Spleen (tissue), 11 donors: ENCODE measurements around the gene SLC38A3. TPM values are rescaled to one million over a fixed set of nuclear protein-coding genes. Genes with fewer than 3 reads are reported as not detected.
A peak's percentile ranks its signal among the peaks of the same experiment; 100 is the strongest.
"Not testable (repeated sequence)": the region's sequence is repeated elsewhere in the genome, so short reads cannot be mapped to it uniquely, and the experiment has no call there.

Source experiments
- DNase-seq: peaks from one replicate; pipeline ENCODE4 v3.0.0-alpha.2; 2020
- H3K27ac ChIP-seq, 8 donors: fragments of 200-600 bp; sonication (generic) in 7 of 8; 1 replicate in 4 of 8; 2 replicates in 4 of 8; pipeline versions ENCODE4 v1.5.0 to v1.8.0; 2016 to 2021; ENCODE audit warnings: inconsistent platforms in 4 of 8, mild to moderate bottlenecking in 4 of 8, moderate library complexity in 1 of 8
- H3K27me3 ChIP-seq, 7 donors: fragments of 200-600 bp; sonication (generic) in 6 of 7; replicated peaks in 1 of 7; 1 replicate in 4 of 7; 2 replicates in 3 of 7; pipeline versions ENCODE4 v1.5.0 to v1.8.0; 2016 to 2021; ENCODE audit warnings: inconsistent platforms in 3 of 7, mild to moderate bottlenecking in 1 of 7
- H3K36me3 ChIP-seq, 6 donors: fragments of 200-600 bp; sonication (generic) in 5 of 6; 1 replicate in 4 of 6; 2 replicates in 2 of 6; pipeline versions ENCODE4 v1.5.0 to v1.8.0; 2016 to 2021; ENCODE audit warnings: inconsistent platforms in 2 of 6
- H3K4me1 ChIP-seq, 6 donors: fragments of 200-600 bp; sonication (generic) in 5 of 6; 1 replicate in 3 of 6; 2 replicates in 3 of 6; pipeline versions ENCODE4 v1.5.0 to v1.8.0; 2016 to 2021; ENCODE audit warnings: inconsistent platforms in 3 of 6
- H3K4me3 ChIP-seq, 8 donors: fragments of 200-600 bp; sonication (generic) in 7 of 8; 1 replicate in 4 of 8; 2 replicates in 4 of 8; pipeline versions ENCODE4 v1.5.0 to v1.8.0; 2016 to 2021; ENCODE audit warnings: inconsistent platforms in 4 of 8, mild to moderate bottlenecking in 4 of 8, moderate library complexity in 2 of 8
- H3K9me3 ChIP-seq, 8 donors: fragments of 200-600 bp; sonication (generic) in 7 of 8; 1 replicate in 4 of 8; 2 replicates in 4 of 8; pipeline versions ENCODE4 v1.5.0 to v1.8.0; 2016 to 2021; ENCODE audit warnings: inconsistent platforms in 4 of 8
- POLR2A ChIP-seq, 3 donors: fragments of 450-650 bp; IDR thresholded peaks; one replicate each; pipeline ENCODE4 v1.5.1; 2017; ENCODE audit warnings: antibody characterized with exemption in 3 of 3, mild to moderate bottlenecking in 1 of 3
- POLR2AphosphoS5 ChIP-seq, 3 donors: sonication (generic); formaldehyde crosslinking; IDR thresholded peaks; one replicate each; pipeline ENCODE4 v1.5.1; 2017; ENCODE audit warnings: antibody characterized with exemption in 3 of 3
- WGBS, 5 donors: extraction: QIAGEN DNeasy Blood & Tissue Kit in 3 of 5; methylation state at CpG; one replicate each; pipeline versions ENCODE4 v1.1.5 to v1.1.7; 2013 to 2018; 5-methylcytosine and 5-hydroxymethylcytosine counted together
- intact Hi-C: fragments of 100-400 bp; cut with DNase I; formaldehyde crosslinking; loops from one replicate; pipeline ENCODE4 v1.15.0; 2023; ENCODE audit warnings: low total_unique reads
- polyA plus RNA-seq, 3 donors: library from polyadenylated mRNA; stranded (reverse); fragments of 200-250 nt; gene quantifications; one replicate each; pipeline ENCODE4 v1.2.1, GENCODE V29; 2013
- total RNA-seq, 7 donors: library from RNA; depleted of rRNA in 3 of 7; stranded (reverse); fragments of >200 nt in 3 of 7; fragmentation: NEBNext Ultra II Directional in 4 of 7; extraction: Animal tissue kit (Norgen Biotek cat#: 25700) in 4 of 7; gene quantifications; one replicate each; pipeline versions ENCODE4 v1.1.0 to v1.2.1, GENCODE V29; 2016 to 2021
- TF ChIP-seq, protein P1 (sequence below), 11 experiments: fragments of 200-600 bp in 7 of 11; fragments of 450-650 bp in 4 of 11; sonication (generic) in 4 of 11; IDR thresholded peaks in 8 of 11; conservative IDR thresholded peaks in 3 of 11; 1 replicate in 7 of 11; 2 replicates in 4 of 11; pipeline versions ENCODE4 v1.4.0 to v1.8.0; 2016 to 2021; ENCODE audit warnings: antibody characterized with exemption in 11 of 11, inconsistent platforms in 4 of 11, mild to moderate bottlenecking in 1 of 11
- donor health status: healthy with polysubstance abuse.
- donor health status: DM: no; HTN: no; CAD: no; lungs with moderate emphysema.
- donor health status: DM: no; HTN: no; CAD: no.
- donor health status: Bipolar disorder and iron deficiency.
- donor health status: healthy.
- donor health status: DM: no; HTN: no; CAD: no.
- donor health status: DM: yes; HTN: yes; CAD: no.

Gene SLC38A3
- total and polyA plus RNA-seq, 10 donors, result 0.02 to 0.07 TPM; not detected in 8

GRCh38 chr3:50261505-50261904, 56.4 kb downstream of the SLC38A3 start:
- DNase-seq, result no peak
- 27 to 86% (median 70%) methylated on average over 1 to 2 of the region's 2 CpGs for WGBS, 5 donors
- Histone ChIP-seq H3K4me3 (no peak overlapping the region), H3K9me3 (no peaks in the 10 kb centered on the region), H3K4me1 (peaks cover 11 to 85% (median 42%) of the 10 kb centered on the region in 6 donors), H3K27ac (peak overlapping the region in 6 of 8 donors; percentile 93 to 99 (median 94)), H3K36me3 (peaks cover 0 to 32% (median 28%) of the 10 kb centered on the region in 6 donors), H3K27me3 (peaks cover 0 to 5% (median 0%) of the 10 kb centered on the region in 7 donors)
- TF ChIP-seq POLR2AphosphoS5 (IDR thresholded peaks at IDR 0.05), result no peak
- TF ChIP-seq, protein P1, sequence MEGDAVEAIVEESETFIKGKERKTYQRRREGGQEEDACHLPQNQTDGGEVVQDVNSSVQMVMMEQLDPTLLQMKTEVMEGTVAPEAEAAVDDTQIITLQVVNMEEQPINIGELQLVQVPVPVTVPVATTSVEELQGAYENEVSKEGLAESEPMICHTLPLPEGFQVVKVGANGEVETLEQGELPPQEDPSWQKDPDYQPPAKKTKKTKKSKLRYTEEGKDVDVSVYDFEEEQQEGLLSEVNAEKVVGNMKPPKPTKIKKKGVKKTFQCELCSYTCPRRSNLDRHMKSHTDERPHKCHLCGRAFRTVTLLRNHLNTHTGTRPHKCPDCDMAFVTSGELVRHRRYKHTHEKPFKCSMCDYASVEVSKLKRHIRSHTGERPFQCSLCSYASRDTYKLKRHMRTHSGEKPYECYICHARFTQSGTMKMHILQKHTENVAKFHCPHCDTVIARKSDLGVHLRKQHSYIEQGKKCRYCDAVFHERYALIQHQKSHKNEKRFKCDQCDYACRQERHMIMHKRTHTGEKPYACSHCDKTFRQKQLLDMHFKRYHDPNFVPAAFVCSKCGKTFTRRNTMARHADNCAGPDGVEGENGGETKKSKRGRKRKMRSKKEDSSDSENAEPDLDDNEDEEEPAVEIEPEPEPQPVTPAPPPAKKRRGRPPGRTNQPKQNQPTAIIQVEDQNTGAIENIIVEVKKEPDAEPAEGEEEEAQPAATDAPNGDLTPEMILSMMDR (IDR thresholded peaks at IDR 0.05 in 8 of 11, conservative IDR thresholded peaks at IDR 0.05 in 3 of 11), result no peak
- no peak for TF ChIP-seq POLR2A (IDR thresholded peaks at IDR 0.05)
- intact Hi-C loops, result no loop called here

GRCh38 chr3:50262200-50262599, 57.1 kb downstream of the SLC38A3 start:
- Histone ChIP-seq H3K36me3 (peaks cover 0 to 25% (median 21%) of the 10 kb centered on the region in 6 donors), H3K4me1 (peaks cover 11 to 80% (median 40%) of the 10 kb centered on the region in 6 donors), H3K27me3 (peaks cover 0 to 12% (median 0%) of the 10 kb centered on the region in 7 donors)
- H3K9me3 ChIP-seq, H3K4me3 ChIP-seq, DNase-seq, H3K27ac ChIP-seq, intact Hi-C loops: not testable (repeated sequence)
- WGBS, 5 donors, result 96 to 100% (median 97%) methylated on average over 4 of the region's 4 CpGs

- Histone ChIP-seq H3K9me3 (no peaks in the 10 kb centered on the region), H3K4me3 (no peak overlapping the region), H3K27ac (peak overlapping the region in 1 of 8 donors; percentile 84), H3K27me3 (peaks cover 0 to 18% (median 0%) of the 10 kb centered on the region in 7 donors), H3K4me1 (peaks cover 11 to 80% (median 42%) of the 10 kb centered on the region in 6 donors), H3K36me3 (peaks cover 0 to 19% (median 15%) of the 10 kb centered on the region in 6 donors)
- TF ChIP-seq, protein P1 (IDR thresholded peaks at IDR 0.05 in 8 of 11, conservative IDR thresholded peaks at IDR 0.05 in 3 of 11), result no peak
- TF ChIP-seq POLR2A (IDR thresholded peaks at IDR 0.05) (no peak), POLR2AphosphoS5 (IDR thresholded peaks at IDR 0.05) (peak in 1 of 3 donors; percentile 22)
- intact Hi-C loops, result no loop called here
- 83 to 92% (median 90%) methylated on average over 7 of the region's 7 CpGs for WGBS, 5 donors
- no peak for DNase-seq
These were observed 57.7 kb downstream of the SLC38A3 start for GRCh38 chr3:50262778-50263177.

- peaks cover 16 to 80% (median 44%) of the 10 kb centered on the region in 6 donors for H3K4me1 ChIP-seq
- H3K4me3 ChIP-seq, result no peak overlapping the region
- peaks cover 0 to 24% (median 0%) of the 10 kb centered on the region in 7 donors for H3K27me3 ChIP-seq
- DNase-seq, result no peak
- intact Hi-C loops, result no loop called here
- 49 to 81% (median 72%) methylated on average over 6 of the region's 6 CpGs for WGBS, 5 donors
- H3K27ac ChIP-seq, result peak overlapping the region in 7 of 8 donors; percentile 9 to 84 (median 74)
- H3K9me3 ChIP-seq, result no peaks in the 10 kb centered on the region
- TF ChIP-seq POLR2A (IDR thresholded peaks at IDR 0.05) (no peak), POLR2AphosphoS5 (IDR thresholded peaks at IDR 0.05) (no peak)
- TF ChIP-seq, protein P1 (IDR thresholded peaks at IDR 0.05 in 8 of 11, conservative IDR thresholded peaks at IDR 0.05 in 3 of 11), result no peak
- peaks cover 0 to 10% (median 5%) of the 10 kb centered on the region in 6 donors for H3K36me3 ChIP-seq
These were observed 58.7 kb downstream of the SLC38A3 start for GRCh38 chr3:50263478-50264382.
